ENCODE results near the gene DHX40.
"Not testable (repeated sequence)": the region's sequence is repeated elsewhere in the genome, so short reads cannot be mapped to it uniquely, and the experiment has no call there.

DHX40 gene

DNA sequence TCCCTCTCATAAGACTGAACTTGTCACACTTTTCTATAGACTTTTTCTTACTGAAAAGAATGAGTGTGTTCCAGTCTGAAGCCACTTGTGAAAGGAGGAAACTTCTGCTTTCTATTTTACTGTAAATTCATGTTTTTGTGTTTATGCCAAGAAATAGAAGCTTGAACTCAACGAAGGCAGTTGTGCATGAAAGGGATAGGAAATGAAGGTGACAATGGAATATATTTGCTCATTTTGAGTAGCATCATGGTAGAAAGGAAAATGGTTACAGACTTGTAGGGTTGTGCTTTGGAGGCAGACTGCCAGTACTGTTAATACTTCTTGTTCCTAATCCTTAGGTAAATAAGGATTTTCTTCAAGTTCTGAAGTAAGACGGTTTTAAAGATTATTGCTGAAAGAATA lies 62.4 kb downstream of the DHX40 start:
- DNase-seq (ENCODE audit: low read depth) = no peak

DNA sequence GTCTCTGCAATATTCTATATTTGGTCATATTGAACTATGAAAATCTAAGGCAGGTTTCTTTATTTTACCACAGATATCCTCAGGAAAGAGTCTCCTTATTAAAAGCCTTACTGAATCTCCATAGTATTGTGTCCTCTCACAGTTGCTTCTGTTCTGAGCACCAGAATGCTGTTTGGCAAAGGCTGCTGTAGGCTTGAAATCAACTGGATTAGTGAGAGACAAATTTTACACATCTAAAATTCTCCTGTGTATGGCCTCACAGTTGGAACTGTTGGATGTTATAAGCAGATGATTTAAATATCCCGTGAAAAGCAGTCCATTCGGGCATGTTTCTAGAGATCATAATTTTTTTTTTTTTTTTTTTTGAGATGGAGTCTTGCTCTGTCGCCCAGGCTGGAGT lies 63.8 kb downstream of the DHX40 start:
- no peak for DNase-seq (ENCODE audit: low read depth)

DNA sequence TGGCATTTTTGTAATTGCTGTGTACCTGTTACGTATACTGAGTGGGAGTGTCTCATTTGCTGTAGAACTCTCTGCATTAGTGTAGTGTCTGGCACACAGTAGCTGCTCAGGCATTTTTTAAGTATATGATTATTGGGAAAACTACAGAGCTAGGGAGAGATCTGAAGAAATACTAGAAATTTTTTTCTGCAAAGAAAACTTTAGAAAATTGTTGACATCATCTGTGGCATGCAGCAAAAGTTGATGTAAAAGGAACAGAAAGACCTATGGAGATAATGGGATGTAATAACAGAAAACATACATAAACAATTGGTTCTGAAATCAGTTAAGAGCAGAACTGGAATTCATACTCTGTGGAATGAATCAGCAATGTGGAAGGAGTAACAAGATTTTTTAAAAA lies 65.9 kb downstream of the DHX40 start:
- DNase-seq (ENCODE audit: low read depth) = no peak

DNA sequence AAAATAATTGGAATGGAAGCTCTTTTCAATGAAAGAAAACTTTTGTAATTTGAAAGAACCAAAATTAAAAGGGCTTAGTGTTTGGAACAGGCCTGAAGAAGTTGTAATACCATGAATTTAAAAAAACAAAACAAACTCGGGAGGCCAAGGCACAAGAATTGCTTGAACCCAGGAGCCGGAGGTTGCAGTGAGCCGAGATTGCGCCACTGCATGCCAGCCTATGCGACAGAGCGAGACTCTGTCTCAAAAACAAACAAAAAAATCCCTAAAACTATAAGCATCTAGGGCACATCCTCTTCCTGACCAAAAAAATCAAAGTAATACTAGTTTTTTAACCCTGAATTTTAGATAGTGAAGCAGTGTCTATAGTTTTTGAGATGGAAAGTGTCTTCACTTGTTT lies 67.0 kb downstream of the DHX40 start:
- DNase-seq (ENCODE audit: low read depth) = no peak

DNA sequence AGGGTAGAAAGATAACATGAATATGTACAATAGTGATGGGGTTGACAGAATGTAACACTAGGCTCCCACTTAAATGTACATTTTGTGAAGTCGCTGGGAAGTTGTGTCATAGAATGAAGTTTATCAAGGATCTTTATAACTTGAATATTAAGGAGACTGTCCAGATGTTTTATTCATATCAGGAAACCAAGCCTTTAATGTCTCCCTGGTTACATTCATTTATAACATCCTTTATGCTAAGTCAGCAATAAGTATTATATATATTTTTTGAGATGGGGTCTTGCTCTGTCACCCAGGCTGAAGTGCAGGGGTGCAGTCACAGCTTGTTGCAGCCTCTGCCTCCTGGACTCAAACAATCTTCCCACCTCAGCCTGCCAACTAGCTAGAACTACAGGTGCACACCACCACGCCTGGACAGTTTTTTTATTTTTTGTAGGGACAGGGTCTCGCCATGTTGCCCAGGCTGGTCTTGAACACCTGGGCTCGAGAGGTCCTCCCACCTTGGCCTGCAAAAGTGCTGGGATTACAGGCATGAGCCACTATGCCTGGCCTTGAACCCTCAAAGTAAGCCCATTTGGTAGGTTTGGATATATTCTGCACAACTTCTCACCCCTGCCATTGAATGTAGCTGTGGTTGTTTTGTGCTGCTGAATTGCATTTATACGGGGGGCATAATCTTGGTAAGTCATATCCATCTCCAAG lies 68.4 kb downstream of the DHX40 start:
- no peak for DNase-seq (ENCODE audit: low read depth)

DNA sequence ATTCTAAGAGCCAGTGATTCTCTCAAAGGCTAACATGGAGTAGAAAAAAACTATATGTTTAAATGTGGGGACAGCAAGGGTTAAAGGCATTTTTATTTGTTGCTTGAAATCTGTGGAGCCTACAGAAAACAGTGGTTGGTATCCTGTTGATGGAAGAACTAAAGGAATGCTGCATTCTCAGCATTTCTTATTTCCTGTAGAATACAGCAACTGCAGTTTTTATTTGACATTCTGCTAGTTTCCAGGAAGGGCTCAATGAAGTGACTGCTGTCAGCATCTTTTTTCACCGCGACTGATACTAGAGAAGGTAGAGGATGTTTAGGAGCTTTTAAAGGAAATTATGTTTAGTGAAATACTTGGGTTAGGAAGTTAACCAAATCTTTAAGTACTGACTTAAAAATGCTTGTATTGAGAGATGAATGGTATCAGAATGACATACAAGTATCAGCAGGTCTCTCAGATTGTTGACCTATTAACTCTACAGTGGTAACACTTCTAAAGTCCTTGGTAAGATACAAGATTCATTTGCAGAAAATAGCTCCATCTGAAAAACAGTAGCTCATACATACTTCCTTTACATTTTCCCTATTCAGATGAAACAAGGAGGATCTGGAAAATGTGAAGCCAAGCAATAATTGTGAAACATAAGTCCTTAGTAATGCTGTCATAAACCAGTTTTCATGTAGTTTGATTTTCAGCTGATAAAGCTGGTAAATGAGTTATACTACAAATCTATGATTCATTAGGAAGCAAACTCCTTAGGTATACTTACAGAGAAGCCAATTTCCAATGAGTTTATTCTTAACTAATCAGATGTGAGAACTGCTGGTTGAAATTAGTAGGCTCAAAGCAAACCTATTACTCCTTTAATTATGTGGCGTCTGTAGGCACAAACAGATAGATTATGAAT lies 69.5 kb downstream of the DHX40 start:
- DNase-seq (ENCODE audit: low read depth) = no peak

DNA sequence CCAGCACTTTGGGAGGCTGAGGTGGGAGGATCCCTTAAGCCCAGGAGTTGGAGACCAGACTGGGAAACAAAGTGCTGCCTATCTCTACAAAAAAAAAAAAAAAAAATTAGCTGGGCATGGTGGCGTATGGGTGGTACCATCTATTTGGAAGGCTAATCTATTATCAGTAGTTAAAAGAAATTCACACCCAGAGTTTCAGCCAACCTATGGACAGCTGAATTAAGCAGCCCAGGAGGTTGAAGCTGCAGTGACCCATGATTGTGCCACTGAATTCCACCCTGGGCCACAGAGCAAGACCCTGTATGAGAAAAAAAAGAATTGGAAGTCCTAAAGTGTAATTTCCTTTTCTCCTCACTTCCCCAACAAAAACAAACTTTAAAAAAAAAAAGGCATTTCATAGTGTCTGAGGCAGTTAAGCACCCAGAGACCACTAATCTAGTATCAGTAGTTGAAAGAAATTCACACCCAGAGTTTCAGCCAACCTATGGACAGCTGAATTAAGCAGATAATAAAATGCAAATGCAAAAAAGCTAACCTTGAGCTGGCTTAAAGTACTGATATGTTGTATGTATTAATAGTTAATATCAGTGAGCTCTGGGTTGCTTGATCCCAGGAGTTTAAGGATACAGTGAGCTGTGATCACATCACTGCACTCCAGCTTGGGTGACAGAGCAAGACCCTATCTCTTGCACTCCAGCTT lies 72.4 kb downstream of the DHX40 start:
- no peak for DNase-seq (ENCODE audit: low read depth)

DNA sequence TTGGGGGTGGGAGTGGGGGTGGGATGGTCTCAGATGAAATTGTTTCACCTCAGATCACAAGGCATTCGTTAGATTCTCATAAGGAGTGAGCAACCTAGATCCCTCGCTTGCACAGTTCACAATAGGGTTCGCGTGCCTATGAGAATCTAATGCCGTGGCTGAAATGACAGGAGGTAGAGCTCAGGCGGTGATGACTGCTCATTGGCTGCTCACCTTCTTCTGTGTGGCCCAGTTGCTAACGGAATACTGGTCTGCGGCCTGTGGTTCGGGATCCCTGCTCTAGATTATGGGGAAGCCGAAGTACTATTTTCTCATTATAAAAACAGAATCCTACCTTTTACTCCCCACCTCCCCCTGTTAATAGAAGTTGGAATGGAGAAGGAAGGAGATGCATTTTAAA lies 73.1 kb downstream of the DHX40 start:
- no peak for DNase-seq (ENCODE audit: low read depth)

DNA sequence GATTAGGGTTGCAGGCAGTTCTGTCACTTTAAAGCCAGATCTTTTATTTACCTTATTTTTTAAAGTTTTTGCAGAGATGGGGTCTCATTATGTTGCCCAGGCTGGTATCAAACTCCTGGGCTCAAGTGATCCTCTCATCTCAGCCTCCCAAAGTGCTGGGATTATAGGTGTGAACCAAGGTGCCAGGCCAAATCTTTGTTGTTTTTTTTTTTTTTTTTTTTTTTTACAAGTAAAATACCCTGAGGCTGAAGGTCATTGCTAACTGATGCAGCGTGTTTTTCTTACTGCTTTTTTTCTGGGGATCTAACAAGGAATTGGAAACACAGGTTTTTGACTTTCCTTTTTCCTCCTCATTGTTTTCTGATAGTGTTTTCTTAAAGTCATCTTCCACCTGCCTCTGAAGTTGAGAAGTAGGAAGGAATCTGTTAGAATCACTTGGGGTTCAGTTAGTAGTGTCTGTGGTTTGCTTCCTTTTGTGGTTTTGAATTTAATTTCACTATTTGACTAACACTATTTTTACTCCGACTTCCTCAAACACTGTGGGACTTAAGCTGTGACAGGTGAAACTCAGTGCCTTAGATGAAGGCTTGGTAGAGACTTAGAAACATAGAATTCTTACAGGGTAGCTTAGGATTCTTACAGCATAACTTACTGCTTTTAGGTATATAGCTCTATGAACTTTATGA lies 76.5 kb downstream of the DHX40 start:
- DNase-seq (ENCODE audit: low read depth) = no peak

DNA sequence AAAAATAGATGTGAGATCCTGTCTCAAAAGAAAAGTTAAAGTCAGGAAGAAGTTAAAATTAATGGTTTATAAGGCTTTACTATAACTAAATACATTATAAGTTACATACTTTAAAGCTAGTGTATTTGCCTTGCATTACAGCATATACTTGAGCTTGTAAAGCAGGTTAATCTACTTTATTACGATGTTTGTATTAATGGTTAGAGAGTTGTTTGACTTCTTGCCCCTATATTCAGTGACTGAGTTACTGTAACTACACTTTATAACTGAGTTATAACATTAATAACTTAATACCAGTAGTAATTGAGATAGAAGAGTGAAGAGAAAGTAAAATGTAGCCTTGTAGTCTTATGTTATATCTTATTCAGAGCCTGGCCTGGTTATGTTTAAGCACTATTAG lies 77.2 kb downstream of the DHX40 start:
- no peak for DNase-seq (ENCODE audit: low read depth)

DNA sequence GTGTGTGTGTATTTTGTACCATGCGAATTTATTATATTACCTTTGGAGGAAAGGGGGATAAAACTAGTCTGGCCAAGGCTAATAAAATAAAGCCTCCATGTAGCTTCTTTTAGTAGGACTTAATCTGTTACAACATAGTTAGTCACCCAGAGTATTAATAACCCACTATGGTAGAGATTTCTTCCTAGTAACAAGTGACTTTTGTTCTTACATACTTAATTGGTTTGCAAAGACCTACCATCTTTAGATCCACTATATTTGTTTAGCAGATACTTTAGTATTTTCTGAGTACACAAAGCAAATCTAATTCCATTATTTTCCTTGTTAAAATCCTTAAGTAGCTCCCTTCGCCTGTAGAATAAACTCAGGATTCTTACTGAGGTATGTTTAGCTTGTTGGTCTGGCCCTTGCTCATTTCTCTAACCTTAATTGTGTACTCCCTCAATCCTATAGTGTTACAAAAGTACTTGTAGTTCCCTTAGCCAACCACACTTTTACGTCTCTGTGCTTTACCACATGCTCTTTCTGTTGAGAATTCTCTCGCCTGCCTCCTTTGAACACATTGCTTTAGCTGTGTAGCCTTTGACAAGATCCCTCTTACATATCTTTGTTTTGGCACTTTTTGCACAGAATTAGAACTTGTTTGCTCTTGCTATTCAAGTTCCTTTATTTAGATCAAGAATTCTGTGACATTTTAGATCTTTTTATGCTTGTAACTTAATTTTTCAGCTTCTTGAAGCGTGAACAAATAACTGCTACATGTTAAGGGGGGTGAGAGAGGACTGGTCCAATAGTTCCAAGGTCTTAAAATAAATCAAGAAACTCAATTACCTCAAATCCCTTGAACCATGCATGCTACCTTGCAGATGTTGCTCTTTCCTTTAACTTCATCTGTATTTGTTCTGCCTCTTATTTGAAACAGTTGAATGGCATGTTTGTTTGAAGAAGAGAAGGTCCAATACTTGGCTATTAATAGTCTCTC lies 78.0 kb downstream of the DHX40 start:
- DNase-seq (ENCODE audit: low read depth) = no peak

DNA sequence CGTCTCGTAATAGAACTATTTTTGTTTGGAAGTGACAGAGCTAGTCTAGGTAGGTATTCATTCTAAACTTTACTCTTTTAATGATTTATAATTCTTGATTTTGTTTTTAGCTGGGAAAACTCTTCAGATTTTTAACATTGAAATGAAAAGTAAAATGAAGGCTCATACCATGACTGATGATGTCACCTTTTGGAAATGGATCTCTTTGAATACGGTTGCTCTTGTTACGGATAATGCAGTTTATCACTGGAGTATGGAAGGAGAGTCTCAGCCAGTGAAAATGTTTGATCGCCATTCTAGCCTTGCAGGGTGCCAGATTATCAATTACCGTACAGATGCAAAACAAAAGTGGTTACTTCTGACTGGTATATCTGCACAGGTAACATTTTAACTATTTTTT lies 81.9 kb downstream of the DHX40 start:
- no peak for DNase-seq (ENCODE audit: low read depth)

DNA sequence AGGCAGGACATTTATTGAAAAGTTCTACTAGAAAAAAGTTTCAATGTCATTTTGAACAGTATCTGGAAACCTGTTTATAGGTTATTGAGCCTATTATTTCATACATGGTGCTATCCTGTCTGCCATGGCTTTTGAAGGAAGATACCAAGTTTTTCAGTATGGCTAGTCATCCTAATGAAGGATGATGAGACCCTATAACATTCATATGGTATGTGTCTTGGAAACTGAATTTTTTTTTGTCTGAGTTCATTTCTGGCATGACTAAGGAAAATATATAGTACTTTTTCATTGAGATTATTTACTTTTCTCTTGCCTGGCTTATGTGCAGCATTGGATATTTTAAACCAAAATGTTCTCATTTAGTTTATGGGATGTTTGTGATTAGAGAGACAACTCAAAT lies 84.5 kb downstream of the DHX40 start:
- DNase-seq (ENCODE audit: low read depth) = no peak

DNA sequence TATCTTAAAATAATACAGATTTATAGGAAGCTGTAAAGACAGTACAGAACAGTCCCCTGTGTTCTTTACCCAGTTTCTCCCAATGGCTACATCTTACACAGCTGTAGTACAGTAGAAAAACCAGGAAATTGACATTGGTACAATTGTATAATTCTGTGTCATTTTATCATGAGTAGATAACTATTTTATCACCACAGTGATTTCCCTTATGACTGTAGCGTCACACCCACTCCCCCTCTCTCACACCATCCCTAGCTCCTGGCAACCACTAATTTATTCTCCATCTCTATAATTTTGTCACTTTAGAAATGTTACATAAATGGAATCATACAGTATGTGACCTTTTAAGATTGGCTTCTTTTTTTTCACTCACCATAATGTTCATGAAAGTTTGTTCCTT lies 85.2 kb downstream of the DHX40 start:
- no peak for DNase-seq (ENCODE audit: low read depth)

DNA sequence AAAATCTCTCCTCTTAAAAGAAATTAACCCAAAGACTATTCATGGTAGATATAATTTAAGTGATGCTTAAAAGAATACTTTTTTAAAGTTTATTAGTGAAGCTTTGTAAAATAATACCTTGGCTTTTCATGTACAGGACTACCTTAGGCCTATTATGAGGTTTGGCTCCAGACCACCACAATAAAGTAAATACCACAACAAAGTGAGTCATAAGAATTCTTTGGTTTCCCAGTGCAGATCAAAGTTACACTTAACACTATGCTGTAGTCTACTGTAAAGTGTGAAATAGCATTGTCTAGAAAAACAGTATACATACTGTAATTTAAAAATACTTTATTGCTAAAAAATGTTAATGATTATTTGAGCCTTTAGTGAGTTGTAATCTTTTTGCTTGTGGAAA lies 85.9 kb downstream of the DHX40 start:
- no peak for DNase-seq (ENCODE audit: low read depth)

DNA sequence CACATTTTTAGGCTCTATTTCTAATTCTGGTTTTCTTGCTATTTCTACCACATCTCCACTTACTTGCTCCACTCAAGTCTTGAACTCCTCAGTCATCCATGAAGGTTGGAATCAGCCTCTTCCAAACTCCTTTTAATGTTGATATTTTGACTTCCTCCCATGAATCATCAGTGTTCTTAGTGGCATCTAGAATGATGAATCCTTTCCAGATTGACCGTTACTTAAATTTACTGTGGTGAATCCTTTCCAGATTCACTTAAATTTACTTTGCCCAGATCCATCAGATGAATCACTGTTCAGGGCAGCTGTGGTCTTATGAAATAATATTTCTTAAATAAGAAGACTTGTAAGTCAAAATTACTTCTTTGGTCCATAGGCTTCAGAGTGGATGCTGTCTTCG lies 86.7 kb downstream of the DHX40 start:
- no peak for DNase-seq (ENCODE audit: low read depth)

DNA sequence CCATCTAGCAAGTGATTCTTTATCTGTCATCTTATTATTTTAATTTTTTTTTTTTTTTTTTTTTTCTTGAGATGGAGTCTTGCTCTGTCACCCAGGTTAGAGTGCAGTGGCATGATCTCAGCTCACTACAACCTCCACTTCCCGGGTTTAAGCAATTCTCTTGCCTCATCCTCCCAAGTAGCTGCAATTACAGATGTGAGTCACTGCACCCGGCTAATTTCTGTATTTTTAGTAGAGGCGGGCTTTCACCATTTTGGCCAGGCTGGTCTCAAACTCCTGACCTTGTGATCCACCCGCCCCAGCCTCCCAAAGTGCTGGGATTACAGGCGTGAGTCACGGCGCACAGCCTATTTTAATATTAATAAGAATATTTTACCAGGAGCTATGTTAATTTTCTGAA lies 91.2 kb downstream of the DHX40 start:
- not testable (repeated sequence) for DNase-seq (ENCODE audit: low read depth)
